ENCODE measurements around the gene COQ10A.
A peak's percentile ranks its signal among the peaks of the same experiment; 100 is the strongest.

The COQ10A gene

DNA sequence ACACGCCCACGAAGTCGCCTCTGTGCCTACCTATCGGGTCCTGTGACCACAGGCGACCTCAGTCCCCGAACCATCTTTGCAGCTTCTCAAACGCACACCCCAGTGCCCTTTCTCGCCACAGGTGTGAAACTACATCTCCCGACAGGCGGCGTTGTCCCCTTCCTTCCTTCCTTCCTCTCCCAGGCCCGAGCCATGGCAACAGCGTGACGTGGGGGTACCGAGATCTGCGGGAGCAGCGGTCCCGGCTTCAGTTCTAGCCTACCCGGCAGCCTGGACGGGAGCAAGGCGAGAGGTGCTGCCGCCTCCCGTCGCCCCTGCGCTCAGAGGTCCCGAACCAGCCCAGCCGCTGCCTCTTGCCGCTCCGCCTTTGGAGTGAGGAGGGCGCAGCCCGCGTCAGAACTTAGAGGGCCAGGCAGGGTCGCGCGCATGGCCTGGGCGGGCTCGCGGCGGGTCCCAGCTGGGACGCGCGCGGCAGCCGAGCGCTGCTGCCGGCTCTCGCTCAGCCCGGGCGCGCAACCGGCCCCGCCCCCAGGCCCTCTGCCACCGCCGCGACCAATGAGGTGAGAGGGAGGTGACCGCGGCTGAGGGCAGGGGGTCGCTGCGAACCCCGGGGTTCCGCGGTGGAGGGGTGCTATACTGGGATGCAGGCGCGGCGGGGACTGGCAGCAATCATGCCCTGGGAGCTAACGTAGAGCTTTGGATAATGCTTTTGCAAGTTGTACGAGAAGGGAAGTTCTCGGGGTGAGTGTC lies at the start of gene COQ10A:
Gene COQ10A, plus strand, starts transcription at position 250 of the 750 bp plus-strand sequence. Its CDS starts 177 bp downstream, at position 427.
- peak; percentile 83 for DNase-seq (ENCODE audit: low read depth)

DNA sequence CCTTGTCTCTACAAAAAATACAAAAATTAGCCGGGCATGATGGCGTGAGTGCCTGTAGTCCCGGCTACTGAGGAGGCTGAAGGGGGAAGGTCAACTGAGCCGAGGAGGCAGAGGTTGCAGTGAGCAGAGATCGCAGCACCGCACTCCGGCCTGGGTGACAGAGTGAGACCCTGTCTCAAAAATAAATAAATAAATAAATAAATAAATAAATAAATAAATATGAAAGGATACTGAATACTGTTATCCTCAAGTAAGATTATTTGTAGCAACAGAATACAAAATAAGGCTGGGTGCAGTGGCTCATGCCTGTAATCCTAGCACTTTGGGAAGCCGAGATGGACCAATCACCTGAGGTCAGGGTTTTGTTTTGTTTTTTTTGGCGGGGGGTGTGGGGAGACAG lies 46.9 kb upstream of the COQ10A start:
- no peak for DNase-seq (ENCODE audit: low read depth)

DNA sequence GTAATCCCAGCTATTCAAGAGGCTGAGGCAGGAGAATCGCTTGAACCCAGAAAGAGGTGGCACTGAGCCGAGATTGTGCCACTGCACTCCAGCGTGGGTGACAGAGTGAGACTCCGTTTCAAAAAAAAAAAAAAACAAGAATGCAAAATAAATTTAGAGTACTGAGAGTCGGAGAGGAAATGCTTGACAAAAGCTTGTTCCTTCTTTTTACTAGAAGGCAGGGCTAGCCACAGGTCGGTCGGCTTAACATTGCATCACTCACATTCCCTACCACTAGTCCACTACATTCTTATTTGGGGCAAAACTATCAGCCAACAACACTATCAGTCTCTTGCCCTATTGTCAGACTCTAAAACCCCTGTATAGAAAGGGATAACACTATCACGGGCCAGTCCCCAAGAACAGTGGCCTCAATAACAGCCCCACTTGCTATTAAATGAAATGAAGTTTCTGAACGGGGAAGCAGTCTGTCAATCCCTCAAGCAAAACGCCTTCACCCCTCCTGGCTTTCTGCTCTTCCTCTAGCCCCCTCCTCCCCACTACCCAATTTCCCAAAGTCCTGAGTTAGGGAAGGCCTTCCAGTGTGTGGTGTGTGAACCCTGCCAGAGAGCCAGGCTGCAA lies 46.0 kb upstream of the COQ10A start:
- no peak for DNase-seq (ENCODE audit: low read depth)

DNA sequence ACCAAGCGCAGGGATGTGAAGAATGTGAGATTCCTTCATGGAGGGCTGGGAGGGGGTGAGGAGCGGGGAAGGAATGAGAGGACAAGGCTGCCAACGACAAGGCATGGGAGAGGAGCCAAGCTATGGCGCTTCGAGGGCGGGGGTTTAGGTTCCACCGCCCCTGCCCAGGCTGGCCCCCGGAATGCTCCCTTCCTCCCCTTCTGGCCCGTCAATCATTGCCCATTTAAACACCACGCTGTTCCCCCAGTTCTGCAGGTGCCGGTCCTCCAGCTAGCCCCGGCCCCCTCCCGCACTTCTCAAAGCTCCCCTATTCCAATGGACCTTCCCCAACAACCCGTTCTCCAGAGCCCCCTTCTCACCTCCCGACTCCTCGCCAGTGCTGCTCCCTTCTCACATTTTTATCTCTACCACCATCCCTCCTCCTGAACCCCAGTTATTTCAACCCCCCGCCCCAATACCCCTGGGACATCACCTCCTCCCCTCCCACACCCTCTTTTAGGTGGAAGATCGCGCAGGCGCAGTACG lies 45.4 kb upstream of the COQ10A start:
- DNase-seq (ENCODE audit: low read depth) = no peak

DNA sequence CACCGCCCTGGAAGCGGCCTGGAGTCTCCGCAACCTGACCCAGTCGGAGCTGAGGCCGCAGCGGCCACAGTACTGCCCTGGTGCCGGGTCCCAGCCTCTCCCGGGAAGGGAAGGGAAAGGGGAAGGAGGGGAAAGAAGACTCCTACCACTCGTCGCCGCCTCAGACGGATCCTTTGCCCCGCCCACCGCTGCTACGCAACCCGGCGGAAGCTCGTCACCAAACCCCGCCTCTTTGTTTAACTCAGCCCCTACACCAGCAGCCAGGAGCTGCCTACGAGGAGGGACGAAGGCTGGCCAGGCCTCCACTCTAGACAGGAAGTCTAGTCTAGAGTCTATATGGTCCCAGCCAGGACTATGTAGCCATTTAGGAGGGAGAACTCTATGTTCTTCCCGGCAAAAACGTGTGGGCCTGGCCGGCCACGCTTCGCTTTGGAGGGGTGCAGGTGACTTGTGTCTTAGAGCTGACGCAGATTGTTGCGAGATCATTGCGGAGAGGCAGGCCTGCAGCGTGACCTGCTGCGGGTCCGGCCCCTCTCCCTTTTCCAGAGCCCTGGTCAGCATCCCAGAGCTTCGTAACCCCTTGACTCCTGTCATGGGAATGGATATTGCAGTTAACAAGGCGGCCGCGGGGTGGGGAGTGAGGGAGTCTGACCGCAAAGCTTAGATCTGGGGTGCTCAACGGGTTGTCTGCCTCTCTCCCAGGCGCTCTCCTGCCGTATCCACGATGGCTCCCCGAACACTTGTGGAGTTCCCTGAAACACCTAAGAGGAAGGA lies 44.8 kb upstream of the COQ10A start, which contains the start of gene RNF41:
Gene RNF41, minus strand, starts transcription at position 166 of the 774 bp plus-strand sequence. CDS start 7,875 bp downstream, outside the sequence.
- peak; percentile 84 for DNase-seq (ENCODE audit: low read depth)

DNA sequence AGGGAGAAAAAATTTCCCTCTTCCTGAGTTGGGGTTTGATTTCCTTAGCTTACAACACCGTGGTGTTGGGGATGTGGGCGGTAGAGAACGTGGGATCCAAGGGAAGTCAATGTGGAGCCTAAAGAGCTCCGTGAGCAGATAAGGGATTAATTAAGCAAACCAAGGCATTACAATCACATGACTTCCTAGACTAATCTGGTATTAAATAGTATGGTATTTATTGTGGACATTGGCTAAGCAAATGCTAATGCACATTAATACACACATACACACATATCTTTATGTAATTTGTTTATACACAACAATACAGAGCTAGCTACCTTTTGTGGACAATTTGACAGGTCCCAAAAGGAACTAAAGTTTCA lies 44.2 kb upstream of the COQ10A start:
- no peak for DNase-seq (ENCODE audit: low read depth)

DNA sequence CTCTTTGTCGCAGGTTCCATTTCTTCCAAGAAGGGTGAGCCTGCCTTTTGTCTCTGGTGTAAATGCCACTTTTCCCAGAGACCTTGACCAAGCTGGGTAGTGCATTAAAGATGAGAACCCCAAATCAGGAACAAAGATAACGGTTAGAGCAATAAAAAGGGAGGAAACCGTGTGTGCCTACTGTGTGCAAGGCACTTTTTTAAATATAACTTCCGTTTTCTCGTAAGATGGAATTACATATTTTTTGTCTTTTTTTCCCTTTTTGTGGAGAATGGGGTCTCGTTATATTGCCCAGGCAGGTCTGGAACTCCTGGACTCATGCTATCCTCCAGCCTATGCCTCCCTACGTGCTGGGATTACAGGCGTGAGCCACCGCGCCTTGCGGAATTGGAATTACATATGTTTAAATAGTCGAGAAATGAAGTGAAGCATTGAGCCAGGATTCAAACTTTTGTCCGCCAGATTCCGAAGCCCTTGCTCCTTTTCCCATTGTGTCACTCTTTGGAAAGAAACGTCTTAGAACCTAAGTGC lies 43.1 kb upstream of the COQ10A start:
- no peak for DNase-seq (ENCODE audit: low read depth)

DNA sequence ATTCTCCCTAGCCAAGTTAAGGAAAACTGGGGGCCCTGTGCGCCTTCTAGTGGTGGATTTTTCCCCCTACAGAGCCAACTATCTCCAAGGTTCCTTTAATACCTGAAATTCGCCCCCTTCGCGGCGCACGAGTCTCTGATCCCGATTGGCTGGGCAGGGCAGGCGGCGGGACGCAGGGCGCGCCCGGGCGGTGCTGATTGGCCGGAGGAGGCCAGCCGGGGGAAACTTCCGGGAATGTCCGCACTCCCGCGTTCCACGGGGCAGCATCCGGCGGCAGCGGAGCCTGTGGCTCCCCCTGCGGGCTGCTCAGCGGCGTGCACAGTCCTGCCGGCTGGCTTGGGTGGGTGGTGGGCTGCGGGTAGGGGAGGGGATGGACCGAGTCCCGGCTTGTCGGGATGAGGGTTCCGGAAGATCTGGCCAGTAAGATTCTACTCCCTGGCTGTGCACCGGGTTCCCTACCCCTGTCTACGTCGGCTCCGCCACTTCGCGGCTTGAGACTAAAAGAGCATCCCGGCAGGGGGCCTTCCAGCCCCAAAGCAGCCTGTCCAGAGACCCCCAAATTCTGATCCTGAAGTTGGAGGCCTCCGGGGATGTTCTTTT lies 42.5 kb upstream of the COQ10A start, which contains the start of gene NABP2:
Gene NABP2, plus strand, starts transcription at position 241 of the 600 bp plus-strand sequence. CDS start 515 bp downstream, outside the sequence.
- DNase-seq (ENCODE audit: low read depth) = peak; percentile 92

DNA sequence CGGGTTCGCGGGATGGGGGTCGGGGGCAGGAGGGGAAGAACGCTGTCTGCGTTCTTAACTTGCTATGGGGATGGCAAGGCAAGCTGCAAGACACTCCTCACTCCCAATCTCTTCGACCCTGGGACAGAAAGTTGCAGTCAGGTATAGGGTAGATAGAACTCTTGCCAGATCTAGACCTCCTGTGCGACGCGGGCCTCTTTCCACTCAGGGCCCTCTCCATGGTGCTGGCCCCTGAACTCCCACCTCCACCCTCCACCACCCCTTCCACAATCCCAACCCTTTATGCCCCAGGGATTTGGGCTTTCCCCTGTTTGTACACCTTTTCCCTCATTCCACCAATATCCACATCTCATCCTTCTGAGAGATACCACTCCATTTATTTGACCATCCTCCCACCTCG lies 41.8 kb upstream of the COQ10A start:
- no peak for DNase-seq (ENCODE audit: low read depth)

DNA sequence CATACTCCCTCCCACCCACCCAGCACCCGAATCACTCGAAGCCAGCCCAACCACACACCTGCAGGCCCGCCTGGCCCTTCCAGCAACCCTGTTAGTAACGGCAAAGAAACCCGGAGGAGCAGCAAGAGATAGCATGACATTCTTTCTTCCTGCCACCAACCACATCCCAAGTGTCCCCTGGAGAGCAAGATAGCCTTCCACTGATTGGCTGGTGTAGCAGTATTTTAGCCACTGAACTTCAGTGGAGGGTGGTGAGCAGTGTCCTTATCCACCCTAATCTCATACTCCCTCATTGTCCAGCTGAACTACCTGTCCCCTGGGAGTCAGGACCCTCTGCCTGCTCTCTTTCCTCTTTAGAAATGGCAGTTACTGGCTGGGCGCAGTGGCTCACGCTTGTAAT lies 37.7 kb upstream of the COQ10A start:
- DNase-seq (ENCODE audit: low read depth) = no peak

DNA sequence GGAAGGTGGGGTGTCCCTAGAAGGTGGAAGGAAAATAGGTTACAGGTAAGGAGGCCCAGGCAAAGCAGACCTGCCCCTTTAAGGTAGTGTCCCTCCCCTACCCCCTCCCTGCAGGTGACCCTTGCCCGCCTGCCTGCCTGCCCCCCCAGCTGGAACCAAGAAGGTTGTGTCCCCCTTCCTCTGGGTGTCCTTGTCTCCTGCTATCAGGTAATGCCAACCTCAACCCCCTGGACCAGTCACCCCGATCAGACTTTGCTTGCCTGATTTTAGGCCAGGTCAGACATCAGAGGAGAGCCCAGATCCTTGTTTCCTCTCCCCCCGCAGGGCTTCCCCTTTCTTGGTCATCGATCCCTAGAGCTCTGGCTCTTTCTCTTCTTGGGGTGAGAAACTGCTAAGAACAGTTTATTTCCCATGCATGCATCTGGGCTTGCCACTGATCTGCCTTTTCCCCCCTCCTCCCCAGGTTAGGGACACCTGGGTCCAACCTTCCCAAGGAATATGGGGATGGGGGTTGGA lies 36.8 kb upstream of the COQ10A start, which contains the start of gene SLC39A5:
Gene SLC39A5, plus strand, starts transcription at position 136 of the 516 bp plus-strand sequence. CDS start 1,224 bp downstream, outside the sequence.
- DNase-seq (ENCODE audit: low read depth) = no peak

DNA sequence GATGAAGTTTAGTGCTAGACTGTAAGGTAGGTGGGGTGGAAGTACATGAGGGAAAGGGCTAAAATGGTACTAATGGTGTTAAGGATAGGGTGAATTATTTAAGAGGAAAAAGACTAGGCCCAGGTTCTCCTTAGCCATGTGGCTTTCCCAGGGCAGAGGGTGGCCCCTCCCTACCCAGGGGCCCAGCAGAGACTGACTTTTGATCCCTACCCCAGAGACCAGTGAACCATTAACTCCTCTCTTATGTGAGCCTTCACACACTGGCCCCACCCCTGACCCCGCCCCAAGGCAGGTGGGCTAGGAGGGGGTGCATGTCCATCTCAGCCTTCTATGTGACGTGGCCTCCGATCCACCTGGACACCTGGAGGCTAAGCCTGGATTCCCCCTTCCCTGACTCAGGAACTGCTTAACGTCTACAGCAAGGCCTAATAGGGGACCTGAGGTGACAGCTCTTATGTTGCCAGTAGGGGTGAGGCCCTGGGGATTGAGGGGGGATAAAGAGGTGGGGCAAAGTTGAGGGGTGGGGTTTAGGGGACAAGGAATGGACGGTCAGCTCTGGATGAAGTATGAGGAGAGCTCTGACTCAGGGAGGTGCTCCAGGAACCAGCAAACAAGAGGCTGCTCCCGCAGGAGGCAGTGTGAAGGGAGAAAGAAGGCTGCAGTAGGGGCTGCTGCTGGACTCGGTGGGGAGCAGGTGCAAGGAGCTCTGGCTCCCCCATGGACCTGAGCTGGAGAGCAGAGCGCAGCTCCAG lies 36.1 kb upstream of the COQ10A start:
- DNase-seq (ENCODE audit: low read depth) = no peak

DNA sequence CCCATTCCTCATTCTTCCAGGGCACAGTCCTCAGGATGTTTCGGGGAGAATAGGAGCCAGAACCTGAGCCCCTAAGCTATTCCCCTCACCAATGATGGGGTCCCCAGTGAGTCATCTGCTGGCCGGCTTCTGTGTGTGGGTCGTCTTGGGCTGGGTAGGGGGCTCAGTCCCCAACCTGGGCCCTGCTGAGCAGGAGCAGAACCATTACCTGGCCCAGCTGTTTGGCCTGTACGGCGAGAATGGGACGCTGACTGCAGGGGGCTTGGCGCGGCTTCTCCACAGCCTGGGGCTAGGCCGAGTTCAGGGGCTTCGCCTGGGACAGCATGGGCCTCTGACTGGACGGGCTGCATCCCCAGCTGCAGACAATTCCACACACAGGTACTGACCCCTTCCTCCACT lies 35.6 kb upstream of the COQ10A start:
- no peak for DNase-seq (ENCODE audit: low read depth)

DNA sequence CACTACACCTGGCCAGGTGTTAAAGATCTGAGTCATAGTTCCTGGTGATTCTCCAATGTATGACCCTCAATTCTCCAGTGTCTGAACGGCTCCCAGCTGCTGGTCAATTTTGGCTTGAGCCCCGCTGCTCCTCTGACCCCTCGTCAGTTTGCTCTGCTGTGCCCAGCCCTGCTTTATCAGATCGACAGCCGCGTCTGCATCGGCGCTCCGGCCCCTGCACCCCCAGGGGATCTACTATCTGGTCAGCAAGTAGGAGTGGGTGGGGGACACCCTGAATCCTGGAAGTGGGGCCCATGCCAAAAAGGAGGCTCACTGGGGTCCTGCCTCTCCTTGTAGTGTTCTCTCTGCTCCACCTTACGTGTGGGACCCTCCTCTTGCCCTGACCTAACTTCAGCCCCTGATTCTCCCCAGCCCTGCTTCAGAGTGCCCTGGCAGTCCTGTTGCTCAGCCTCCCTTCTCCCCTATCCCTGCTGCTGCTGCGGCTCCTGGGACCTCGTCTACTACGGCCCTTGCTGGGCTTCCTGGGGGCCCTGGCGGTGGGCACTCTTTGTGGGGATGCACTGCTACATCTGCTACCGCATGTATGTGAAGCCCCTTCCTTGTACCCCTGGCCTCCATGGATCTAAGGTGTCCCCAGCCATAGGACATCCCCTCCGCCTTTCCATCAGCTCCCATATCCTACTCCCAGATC lies 31.9 kb upstream of the COQ10A start:
- no peak for DNase-seq (ENCODE audit: low read depth)

DNA sequence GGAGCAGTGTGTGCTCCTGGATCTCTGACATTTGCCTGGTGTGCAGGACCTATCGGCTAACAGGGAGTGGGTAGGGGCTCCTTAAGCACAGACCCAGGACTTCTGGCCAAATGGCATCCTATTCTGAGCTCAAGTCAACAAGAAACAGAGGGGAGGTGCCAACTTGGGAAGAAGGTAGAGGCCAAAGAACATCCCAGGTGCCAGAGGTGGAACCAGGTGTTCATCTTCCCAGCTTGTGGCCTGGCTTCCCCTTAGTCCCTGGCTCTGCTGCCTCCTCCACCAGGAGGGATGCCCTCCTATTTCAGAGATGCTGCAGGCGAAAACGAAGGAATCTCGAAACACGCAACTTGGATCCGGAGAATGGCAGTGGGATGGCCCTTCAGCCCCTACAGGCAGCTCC lies 30.7 kb upstream of the COQ10A start:
- no peak for DNase-seq (ENCODE audit: low read depth)

DNA sequence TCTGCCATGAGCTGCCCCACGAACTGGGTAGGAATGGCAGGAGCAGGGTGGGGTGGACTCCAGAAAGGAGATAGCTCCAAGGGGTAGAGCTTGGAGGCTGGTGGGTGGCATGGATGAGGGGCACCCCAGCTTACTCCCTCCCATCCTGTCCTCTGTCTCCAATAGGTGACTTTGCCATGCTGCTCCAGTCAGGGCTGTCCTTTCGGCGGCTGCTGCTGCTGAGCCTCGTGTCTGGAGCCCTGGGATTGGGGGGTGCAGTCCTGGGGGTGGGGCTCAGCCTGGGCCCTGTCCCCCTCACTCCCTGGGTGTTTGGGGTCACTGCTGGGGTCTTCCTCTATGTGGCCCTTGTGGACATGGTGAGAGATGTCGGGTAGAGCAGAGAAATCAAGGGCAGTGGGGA lies 29.8 kb upstream of the COQ10A start:
- DNase-seq (ENCODE audit: low read depth) = no peak

DNA sequence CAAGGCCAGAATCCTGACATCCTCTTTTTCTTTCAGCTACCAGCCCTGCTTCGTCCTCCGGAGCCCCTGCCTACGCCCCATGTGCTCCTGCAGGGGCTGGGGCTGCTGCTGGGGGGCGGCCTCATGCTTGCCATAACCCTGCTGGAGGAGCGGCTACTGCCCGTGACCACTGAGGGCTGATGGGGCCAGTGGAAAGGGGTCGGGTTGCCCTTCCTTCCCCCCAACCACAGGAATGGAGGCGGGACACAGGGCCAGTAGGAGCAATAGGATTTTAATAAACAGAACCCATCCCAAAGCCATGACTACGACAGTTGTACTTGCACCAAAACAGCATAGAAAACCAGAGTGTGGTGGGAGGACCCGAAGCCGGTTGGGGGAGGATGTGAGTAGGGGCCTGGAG lies 29.2 kb upstream of the COQ10A start:
- no peak for DNase-seq (ENCODE audit: low read depth)

DNA sequence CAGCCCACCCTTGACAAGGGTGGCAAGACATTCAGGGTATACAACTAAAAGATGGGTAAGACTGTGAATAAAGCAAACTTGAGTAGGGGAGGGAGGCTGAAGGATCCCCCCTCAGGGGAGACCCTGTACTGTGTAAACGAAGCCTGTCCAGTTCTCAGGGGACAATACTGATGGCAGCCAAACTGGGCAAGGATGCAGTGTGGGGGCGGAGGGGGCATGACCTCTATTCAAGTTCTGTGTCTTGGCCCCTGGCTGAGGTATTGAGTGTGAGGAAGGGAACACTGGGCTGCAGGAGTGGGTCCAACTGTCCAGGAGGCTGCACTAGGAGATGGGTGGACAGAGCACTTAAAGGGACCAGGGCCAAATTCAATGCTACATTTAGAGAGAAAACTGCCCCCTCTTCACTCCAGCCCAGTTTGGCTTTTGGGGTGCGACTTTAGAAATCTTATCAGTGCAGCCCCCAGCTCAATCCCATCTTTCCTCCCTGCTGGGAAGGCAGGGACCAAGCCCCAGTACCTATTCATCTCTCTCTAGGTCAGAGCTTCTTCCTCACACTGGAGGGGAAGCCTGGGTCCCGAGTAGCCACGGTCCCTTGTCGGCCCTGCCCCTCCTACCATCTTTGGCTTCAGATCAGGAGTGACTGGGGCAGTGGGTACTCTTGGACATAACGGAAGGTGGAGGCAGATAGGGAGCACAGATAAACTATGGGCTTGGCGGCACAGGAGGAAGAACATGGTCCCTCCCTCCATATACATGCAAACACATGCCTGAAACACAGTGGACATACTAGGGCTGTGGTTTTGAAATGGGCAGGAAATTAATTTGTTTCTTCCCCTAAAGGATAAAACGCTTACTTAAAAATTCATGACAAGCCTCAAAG lies 25.1 kb upstream of the COQ10A start:
- no peak for DNase-seq (ENCODE audit: low read depth)

DNA sequence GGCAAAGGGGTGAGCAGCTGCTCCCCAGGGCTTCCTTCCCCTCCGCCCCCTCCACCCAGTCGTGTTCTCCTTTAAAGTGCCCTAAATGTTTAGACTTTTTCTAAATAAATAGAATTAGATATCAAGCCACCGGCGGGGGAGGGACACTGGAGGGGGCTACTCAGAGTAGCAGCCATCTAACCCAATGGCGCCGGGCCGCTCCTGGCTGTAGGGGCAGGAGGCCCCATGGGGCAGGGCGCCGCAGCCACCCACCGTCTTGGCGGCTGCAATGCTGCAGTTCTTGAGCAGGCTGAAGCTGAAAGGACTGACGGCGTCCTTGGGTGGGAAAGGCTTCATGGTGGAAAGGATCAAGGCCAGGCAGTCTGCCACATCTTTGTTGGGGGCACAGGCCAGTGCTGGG lies 23.8 kb upstream of the COQ10A start:
- DNase-seq (ENCODE audit: low read depth) = no peak
